Fibroblast of villous mesenchyme (primary cell): ENCODE results near the gene MAML1. TPM values are rescaled to one million over a fixed set of nuclear protein-coding genes. Genes with fewer than 3 reads are reported as not detected.

Source experiments
- DNase-seq: peaks from one replicate; pipeline ENCODE4 v3.0.0-alpha.2; 2010; ENCODE audit warnings: low read depth
- H3K4me3 ChIP-seq: 2 replicates; pipeline ENCODE4 v1.5.1; 2011; ENCODE audit warnings: low read depth, mild to moderate bottlenecking, low read length
- small RNA-seq: library from RNA; depleted of rRNA; stranded (forward); fragments of <200 nt; gene quantifications from one replicate; pipeline ENCODE3, GENCODE V24; 2012
- total RNA-seq: library from RNA; depleted of rRNA; stranded (reverse); fragments of >200 nt; gene quantifications from 2 replicates; pipeline ENCODE4 v1.2.3, GENCODE V29; 2012
- TF ChIP-seq, protein P1 (sequence below): IDR thresholded peaks from 2 replicates; pipeline ENCODE4 v1.5.1; 2012; ENCODE audit warnings: low read depth, mild to moderate bottlenecking, low read length; ENCODE audit not compliant: insufficient read depth

The MAML1 gene
- total RNA-seq, 1 donor: 12.1 TPM

DNA sequence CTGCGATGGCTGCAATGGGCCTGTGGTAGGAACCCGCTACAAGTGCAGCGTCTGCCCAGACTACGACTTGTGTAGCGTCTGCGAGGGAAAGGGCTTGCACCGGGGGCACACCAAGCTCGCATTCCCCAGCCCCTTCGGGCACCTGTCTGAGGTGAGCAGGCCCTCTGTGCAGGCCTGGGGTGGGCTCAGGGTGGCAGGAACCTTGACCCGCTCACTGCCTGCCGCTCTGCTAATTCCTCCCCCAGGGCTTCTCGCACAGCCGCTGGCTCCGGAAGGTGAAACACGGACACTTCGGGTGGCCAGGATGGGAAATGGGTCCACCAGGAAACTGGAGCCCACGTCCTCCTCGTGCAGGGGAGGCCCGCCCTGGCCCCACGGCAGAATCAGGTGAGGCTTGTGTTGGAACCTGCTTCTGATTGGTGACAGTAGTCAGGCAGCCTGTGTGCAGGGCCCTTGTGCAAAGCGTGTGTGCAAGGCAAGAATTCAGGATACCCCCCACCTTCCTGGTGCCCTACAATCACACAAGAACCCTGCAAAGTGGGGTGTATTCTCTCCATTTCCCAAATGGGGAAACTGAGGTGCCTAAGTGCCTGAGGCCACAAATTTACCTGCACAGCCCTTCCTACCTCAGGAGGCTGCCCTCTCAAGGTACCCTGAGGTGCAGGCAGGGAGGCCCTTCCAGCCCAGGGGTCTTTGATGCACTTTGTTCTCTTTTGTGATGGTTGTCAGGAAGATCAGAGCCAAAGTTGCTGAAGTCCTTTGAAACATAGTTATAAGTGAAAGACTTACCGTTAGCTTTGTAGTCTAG lies 91.5 kb downstream of the MAML1 start:
- peak overlapping the region; percentile 91 for H3K4me3 ChIP-seq
- no peak for DNase-seq

DNA sequence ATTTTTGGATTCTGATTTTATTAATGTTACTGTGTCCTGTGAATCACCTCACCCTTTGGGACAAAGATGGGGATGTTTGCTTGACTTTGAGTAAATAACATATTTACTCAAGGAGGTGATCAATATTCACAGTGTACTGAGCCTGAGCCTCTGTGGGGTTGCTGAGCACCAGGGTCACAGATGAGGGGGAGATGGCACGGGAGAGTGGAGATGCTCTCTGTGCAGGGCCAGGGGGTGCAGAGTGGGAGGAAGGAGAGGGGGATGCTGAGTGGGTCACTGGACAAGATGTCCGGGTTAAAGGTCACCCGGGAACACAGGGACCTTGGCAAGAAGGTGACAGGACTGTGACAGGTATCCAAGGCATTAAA lies 92.1 kb downstream of the MAML1 start:
- no peak overlapping the region for H3K4me3 ChIP-seq
- DNase-seq: no peak
- TF ChIP-seq, protein P1, sequence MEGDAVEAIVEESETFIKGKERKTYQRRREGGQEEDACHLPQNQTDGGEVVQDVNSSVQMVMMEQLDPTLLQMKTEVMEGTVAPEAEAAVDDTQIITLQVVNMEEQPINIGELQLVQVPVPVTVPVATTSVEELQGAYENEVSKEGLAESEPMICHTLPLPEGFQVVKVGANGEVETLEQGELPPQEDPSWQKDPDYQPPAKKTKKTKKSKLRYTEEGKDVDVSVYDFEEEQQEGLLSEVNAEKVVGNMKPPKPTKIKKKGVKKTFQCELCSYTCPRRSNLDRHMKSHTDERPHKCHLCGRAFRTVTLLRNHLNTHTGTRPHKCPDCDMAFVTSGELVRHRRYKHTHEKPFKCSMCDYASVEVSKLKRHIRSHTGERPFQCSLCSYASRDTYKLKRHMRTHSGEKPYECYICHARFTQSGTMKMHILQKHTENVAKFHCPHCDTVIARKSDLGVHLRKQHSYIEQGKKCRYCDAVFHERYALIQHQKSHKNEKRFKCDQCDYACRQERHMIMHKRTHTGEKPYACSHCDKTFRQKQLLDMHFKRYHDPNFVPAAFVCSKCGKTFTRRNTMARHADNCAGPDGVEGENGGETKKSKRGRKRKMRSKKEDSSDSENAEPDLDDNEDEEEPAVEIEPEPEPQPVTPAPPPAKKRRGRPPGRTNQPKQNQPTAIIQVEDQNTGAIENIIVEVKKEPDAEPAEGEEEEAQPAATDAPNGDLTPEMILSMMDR: no peak

More for the DNA sequence above, 91.5 kb downstream of the MAML1 start:
- TF ChIP-seq, protein P1: no peak

DNA sequence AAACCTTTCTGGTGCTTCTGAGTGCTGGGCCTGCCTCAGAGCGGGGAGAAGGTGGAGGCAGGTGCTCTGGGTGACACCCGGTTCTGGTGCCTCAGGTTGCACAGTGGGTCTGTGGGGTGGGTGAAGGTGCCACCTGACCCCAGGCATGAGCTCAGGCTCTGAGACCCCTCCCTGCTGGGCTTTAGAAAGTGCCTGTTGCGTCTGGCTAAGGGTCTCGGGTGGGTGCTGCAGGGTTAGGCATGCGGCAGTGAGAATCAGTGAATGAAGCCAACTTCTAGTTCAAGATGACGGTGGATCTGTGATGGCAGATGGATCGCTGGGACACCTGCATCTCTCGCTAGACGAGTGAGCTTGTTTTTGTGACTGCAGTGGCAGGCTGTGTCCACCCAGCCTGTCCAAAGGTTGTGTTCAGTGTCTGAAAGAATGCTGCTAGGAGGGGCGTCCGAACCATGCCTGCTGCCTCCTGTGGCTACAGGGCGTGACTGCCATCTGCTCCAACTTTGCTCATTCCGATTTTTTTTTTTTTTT lies 93.1 kb downstream of the MAML1 start:
- DNase-seq: no peak
- no peak overlapping the region for H3K4me3 ChIP-seq
- TF ChIP-seq, protein P1: no peak

Small RNA genes lying within 50 kb of the gene (small RNA-seq; reads per million reads assigned to genes)
- gene MIR1229: 0.75 reads per million

Other genes starting within 250 kb of the MAML1 start
- 42.5 and 54.0 TPM in 2 replicates for gene RUFY1, start 182.3 kb upstream of the MAML1 start, total RNA-seq
- 474 and 562 TPM in 2 replicates for gene HNRNPH1, start 109.2 kb upstream of the MAML1 start, total RNA-seq
- gene CBY3, start 51.8 kb upstream of the MAML1 start, total RNA-seq: 0.32 TPM in 1 of 2 replicates, not detected in the other
- gene CANX, start 33.9 kb upstream of the MAML1 start, total RNA-seq: 628 and 886 TPM in 2 replicates
- 0.43 TPM in 1 of 2 replicates, not detected in the other for gene LTC4S, start 61.2 kb downstream of the MAML1 start, total RNA-seq
- gene MGAT4B, start 74.0 kb downstream of the MAML1 start, total RNA-seq: 83.8 and 102 TPM in 2 replicates
- gene SQSTM1, start 88.1 kb downstream of the MAML1 start, total RNA-seq: 752 and 892 TPM in 2 replicates
- gene MRNIP, start 126.0 kb downstream of the MAML1 start, total RNA-seq: 9.0 and 13.0 TPM in 2 replicates
- 70.0 and 93.1 TPM in 2 replicates for gene TBC1D9B, start 175.1 kb downstream of the MAML1 start, total RNA-seq